Caco-2 (cell line): ENCODE data around the gene PRKCQ. TPM values are rescaled to one million over a fixed set of nuclear protein-coding genes. Genes with fewer than 3 reads are reported as not detected.
"Not testable (repeated sequence)": the region's sequence is repeated elsewhere in the genome, so short reads cannot be mapped to it uniquely, and the experiment has no call there.

Source experiments
- BruUV-seq: library from RNA; stranded (reverse); fragments of 400-500 nt; replicated peaks from 2 replicates; lab custom pipeline; 2021; lab: Mats Ljungman, UMichigan
- CTCF ChIA-PET: fragments of 300-600 bp; sonication (Branson Sonifier 250); formaldehyde crosslinking; loops from one replicate; lab custom pipeline; 2022; ENCODE audit warnings: antibody characterized with exemption; lab: Charles Lee
- POLR2A ChIA-PET: fragments of 300-600 bp; sonication (Branson Sonifier 250); formaldehyde crosslinking; loops from one replicate; lab custom pipeline; 2022; ENCODE audit warnings: antibody characterized with exemption; lab: Charles Lee
- DNase-seq, 2 experiments: peaks; one replicate each; pipeline versions ENCODE4 v3.0.0 to v3.0.0-alpha.2; 2020 to 2022
- H3K27me3 ChIP-seq: replicated peaks from 2 replicates; pipeline ENCODE4 v1.6.0; 2011; ENCODE audit warnings: low read length; ENCODE audit not compliant: control insufficient read depth, insufficient read depth
- H3K36me3 ChIP-seq: 2 replicates; pipeline ENCODE4 v1.5.1; 2011; ENCODE audit warnings: low read length; ENCODE audit not compliant: control insufficient read depth, insufficient read depth
- H3K4me1 ChIP-seq: fragments of 250-450 bp; sonication (Bioruptor Pico); 2 replicates; pipeline ENCODE4 v1.5.1; 2020; ENCODE audit warnings: mild to moderate bottlenecking
- H3K4me3 ChIP-seq: 2 replicates; pipeline ENCODE4 v1.5.1; 2011; ENCODE audit warnings: low read depth, mild to moderate bottlenecking, control low read depth, low read length
- H3K9me3 ChIP-seq: fragments of 250-450 bp; sonication (Bioruptor Pico); 2 replicates; pipeline ENCODE4 v1.5.1; 2020; ENCODE audit warnings: mild to moderate bottlenecking, moderate library complexity
- H3K27ac Mint-ChIP-seq: one replicate; pipeline ENCODE4 v1.8.0; 2022; ENCODE audit warnings: mixed read lengths; ENCODE audit not compliant: unreplicated experiment
- H3K27me3 Mint-ChIP-seq: one replicate; pipeline ENCODE4 v1.8.0; 2022; ENCODE audit warnings: mixed read lengths; ENCODE audit not compliant: insufficient read depth, unreplicated experiment
- H3K36me3 Mint-ChIP-seq: one replicate; pipeline ENCODE4 v1.8.0; 2022; ENCODE audit warnings: mild to moderate bottlenecking, mixed read lengths; ENCODE audit not compliant: insufficient read depth, unreplicated experiment
- H3K4me1 Mint-ChIP-seq: one replicate; pipeline ENCODE4 v1.8.0; 2022; ENCODE audit warnings: low read depth, mixed read lengths; ENCODE audit not compliant: unreplicated experiment
- H3K4me3 Mint-ChIP-seq: one replicate; pipeline ENCODE4 v1.8.0; 2022; ENCODE audit warnings: mild to moderate bottlenecking, moderate library complexity, mixed read lengths; ENCODE audit not compliant: unreplicated experiment
- H3K9me3 Mint-ChIP-seq: one replicate; pipeline ENCODE4 v1.8.0; 2022; ENCODE audit warnings: mixed read lengths; ENCODE audit not compliant: unreplicated experiment
- CTCF ChIP-seq, 2 experiments: fragments of 200-600 bp in 1 of 2; IDR thresholded peaks; 1 replicate in 1 of 2; 2 replicates in 1 of 2; pipeline versions ENCODE4 v1.5.1 to v1.8.0; 2011 to 2022; ENCODE audit warnings: antibody characterized with exemption in 1 of 2, control low read depth in 1 of 2, inconsistent platforms in 1 of 2, low read depth in 1 of 2, low read length in 1 of 2, mild to moderate bottlenecking in 1 of 2, moderate library complexity in 1 of 2; ENCODE audit not compliant: insufficient read depth in 1 of 2, severe bottlenecking in 1 of 2, unreplicated experiment in 1 of 2
- intact Hi-C: fragments of 100-400 bp; cut with micrococcal nuclease; formaldehyde crosslinking; loops from one replicate; pipeline ENCODE4 v1.10.0; 2022; ENCODE audit not compliant: unreplicated experiment
- total RNA-seq: library from RNA; stranded (reverse); gene quantifications from 2 replicates; pipeline ENCODE4 v1.2.3, GENCODE V29; 2022

Gene PRKCQ
- total RNA-seq, 1 experiment from 2014 or later: 2.4 TPM

GRCh38 chr10:6581778-6582228 lies 1.7 kb upstream of the PRKCQ start:
- Mint-ChIP-seq H3K36me3 (peaks cover 5% of the 10 kb centered on the region), H3K27me3 (peaks cover 11% of the 10 kb centered on the region), H3K4me1 (peaks cover 5% of the 10 kb centered on the region), H3K9me3 (no peaks in the 10 kb centered on the region), H3K27ac (no peak overlapping the region), H3K4me3 (peak overlapping the region; percentile 93)
- Histone ChIP-seq H3K27me3 (0 out of 2 replicates have a peak, but pooled peaks cover 1% of the 10 kb centered on the region), H3K4me3 (no peak overlapping the region), H3K4me1 (0 out of 2 replicates have a peak, but pooled peaks cover 3% of the 10 kb centered on the region), H3K9me3 (no peaks in the 10 kb centered on the region), H3K36me3 (no peaks in the 10 kb centered on the region)
- no peak for DNase-seq
- ChIA-PET CTCF (interaction anchor here (1.1 kb wide), 1 partner anchor 66 kb away, joined by 3 read pairs; no protein-coding TSS in a partner anchor), POLR2A (no interaction called here)
- TF ChIP-seq CTCF (IDR thresholded peaks at IDR 0.05; ENCODE audit: insufficient read depth in 1 of 2, low read depth in 1 of 2, low read length in 1 of 2, severe bottlenecking in 1 of 2, unreplicated experiment in 1 of 2): no peak
- no TSS peak for BruUV-seq
- intact Hi-C loops: no loop called here

DNA sequence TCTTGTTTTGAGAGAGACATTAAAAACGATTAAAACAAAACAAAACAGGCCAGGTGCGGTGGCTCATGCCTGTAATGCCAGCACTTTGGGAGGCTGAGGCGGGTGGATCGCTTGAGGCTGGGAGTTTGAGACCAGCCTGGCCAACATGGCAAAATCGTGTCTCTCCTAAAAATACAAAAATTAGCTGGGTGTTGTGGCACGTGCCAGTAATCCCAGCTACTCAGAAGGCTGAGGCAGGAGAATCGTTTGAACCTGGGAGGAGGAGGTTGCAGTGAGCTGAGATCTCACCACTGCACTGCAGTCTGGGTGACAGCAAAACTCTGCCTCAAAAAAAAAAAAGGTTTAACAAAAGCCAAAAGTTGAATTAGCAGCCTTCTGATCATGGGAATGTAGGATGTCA lies 1.1 kb upstream of the PRKCQ start:
- DNase-seq, H3K9me3 ChIP-seq, H3K27me3 ChIP-seq, H3K4me1 Mint-ChIP-seq, H3K4me1 ChIP-seq, BruUV-seq, H3K9me3 Mint-ChIP-seq, POLR2A ChIA-PET, H3K36me3 Mint-ChIP-seq, H3K36me3 ChIP-seq, intact Hi-C loops, H3K27ac Mint-ChIP-seq: not testable (repeated sequence)
- peak overlapping the region; percentile 76 for H3K4me3 ChIP-seq
- Mint-ChIP-seq H3K4me3 (peak overlapping the region; percentile 93), H3K27me3 (peaks cover 14% of the 10 kb centered on the region)
- CTCF ChIA-PET: interaction anchor here (0.7 to 1.4 kb wide), 4 partner anchors 8 to 98 kb away, joined by 3 to 8 read pairs (median 4); no protein-coding TSS in a partner anchor

- ChIA-PET CTCF (interaction anchor here (0.6 to 1.4 kb wide), 9 partner anchors 9 to 135 kb away, joined by 3 to 8 read pairs (median 4); no protein-coding TSS in a partner anchor), POLR2A (no interaction called here)
- Histone ChIP-seq H3K4me3 (peak overlapping the region; percentile 76), H3K27me3 (0 out of 2 replicates have a peak, but pooled peaks cover 1% of the 10 kb centered on the region), H3K4me1 (0 out of 2 replicates have a peak, but pooled peaks cover 3% of the 10 kb centered on the region), H3K36me3 (no peaks in the 10 kb centered on the region), H3K9me3 (no peaks in the 10 kb centered on the region)
- DNase-seq: peak; percentile 86 to 95
- TSS peak; percentile 55 for BruUV-seq
- TF ChIP-seq CTCF (IDR thresholded peaks at IDR 0.05; ENCODE audit: insufficient read depth in 1 of 2, low read depth in 1 of 2, low read length in 1 of 2, severe bottlenecking in 1 of 2, unreplicated experiment in 1 of 2): peak; percentile 53 to 84
- H3K9me3 Mint-ChIP-seq: no peaks in the 10 kb centered on the region
- H3K4me3 Mint-ChIP-seq: peak overlapping the region; percentile 93
- H3K4me1 Mint-ChIP-seq: peaks cover 5% of the 10 kb centered on the region
- peaks cover 5% of the 10 kb centered on the region for H3K36me3 Mint-ChIP-seq
- H3K27me3 Mint-ChIP-seq: peaks cover 15% of the 10 kb centered on the region
- peak overlapping the region; percentile 83 for H3K27ac Mint-ChIP-seq
- intact Hi-C loops: loop anchor here (1.0 kb wide), 5 partner anchors 11 to 163 kb away; no protein-coding TSS in a partner anchor
Measured at GRCh38 chr10:6580279-6581029, 378 bp upstream of the PRKCQ start.
